HepG2 (cell line): ENCODE results near the gene SYNGR2.

ENCODE experiments used
- HNRNPLL ChIP-seq: fragments of 200-400 bp; formaldehyde crosslinking; IDR thresholded peaks from 2 replicates; pipeline ENCODE4 v1.6.1; 2017; ENCODE audit warnings: mild to moderate bottlenecking, low read depth, low read length; ENCODE audit not compliant: poor library complexity, severe bottlenecking
- JUND ChIP-seq: sonication (generic); formaldehyde crosslinking; IDR thresholded peaks from 2 replicates; pipeline ENCODE4 v1.8.0; 2022; ENCODE audit warnings: mild to moderate bottlenecking, missing genetic modification reagents
- MTA3 ChIP-seq: sonication (generic); formaldehyde crosslinking; IDR thresholded peaks from 2 replicates; pipeline ENCODE4 v1.4.0; 2020; ENCODE audit warnings: missing genetic modification reagents
- TCF7L2 ChIP-seq: IDR thresholded peaks from 2 replicates; pipeline ENCODE4 v1.6.1; 2011; ENCODE audit warnings: mild to moderate bottlenecking, low read depth, low read length, moderate library complexity
- TF ChIP-seq, protein P1 (sequence below): sonication (generic); formaldehyde crosslinking; IDR thresholded peaks from 2 replicates; pipeline ENCODE4 v1.5.0; 2020; ENCODE audit warnings: mild to moderate bottlenecking, missing genetic modification reagents, moderate library complexity

GRCh38 chr17:78179372-78179771 is 11.0 kb downstream of the SYNGR2 start:
- TF ChIP-seq HNRNPLL (no peak), JUND (CRISPR knock-in tag) (no peak), TCF7L2 (no peak), MTA3 (CRISPR knock-in tag) (no peak)
- TF ChIP-seq, protein P1, sequence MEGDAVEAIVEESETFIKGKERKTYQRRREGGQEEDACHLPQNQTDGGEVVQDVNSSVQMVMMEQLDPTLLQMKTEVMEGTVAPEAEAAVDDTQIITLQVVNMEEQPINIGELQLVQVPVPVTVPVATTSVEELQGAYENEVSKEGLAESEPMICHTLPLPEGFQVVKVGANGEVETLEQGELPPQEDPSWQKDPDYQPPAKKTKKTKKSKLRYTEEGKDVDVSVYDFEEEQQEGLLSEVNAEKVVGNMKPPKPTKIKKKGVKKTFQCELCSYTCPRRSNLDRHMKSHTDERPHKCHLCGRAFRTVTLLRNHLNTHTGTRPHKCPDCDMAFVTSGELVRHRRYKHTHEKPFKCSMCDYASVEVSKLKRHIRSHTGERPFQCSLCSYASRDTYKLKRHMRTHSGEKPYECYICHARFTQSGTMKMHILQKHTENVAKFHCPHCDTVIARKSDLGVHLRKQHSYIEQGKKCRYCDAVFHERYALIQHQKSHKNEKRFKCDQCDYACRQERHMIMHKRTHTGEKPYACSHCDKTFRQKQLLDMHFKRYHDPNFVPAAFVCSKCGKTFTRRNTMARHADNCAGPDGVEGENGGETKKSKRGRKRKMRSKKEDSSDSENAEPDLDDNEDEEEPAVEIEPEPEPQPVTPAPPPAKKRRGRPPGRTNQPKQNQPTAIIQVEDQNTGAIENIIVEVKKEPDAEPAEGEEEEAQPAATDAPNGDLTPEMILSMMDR, result no peak
